IPS-20b (cell line): ENCODE data around the gene TUBA3D.
"Not testable (repeated sequence)": the region's sequence is repeated elsewhere in the genome, so short reads cannot be mapped to it uniquely, and the experiment has no call there.

Experiments
- H3K27ac ChIP-seq: one replicate; pipeline ENCODE4 v1.5.1; 2013; ENCODE audit warnings: low read length
- H3K27me3 ChIP-seq: 2 replicates; pipeline ENCODE4 v1.6.1; 2013; ENCODE audit warnings: mild to moderate bottlenecking, low read length, inconsistent platforms; ENCODE audit not compliant: insufficient read depth
- H3K36me3 ChIP-seq: 2 replicates; pipeline ENCODE4 v1.6.1; 2013; ENCODE audit warnings: low read depth, mild to moderate bottlenecking, inconsistent platforms, low read length, moderate library complexity; ENCODE audit not compliant: insufficient read depth
- H3K4me1 ChIP-seq: 2 replicates; pipeline ENCODE4 v1.6.1; 2013; ENCODE audit warnings: mild to moderate bottlenecking, control low read depth, inconsistent platforms, low read length, moderate library complexity; ENCODE audit not compliant: insufficient read depth
- H3K4me3 ChIP-seq: 2 replicates; pipeline ENCODE4 v1.5.1; 2013; ENCODE audit warnings: mild to moderate bottlenecking, low read length, inconsistent platforms
- H3K9ac ChIP-seq: 2 replicates; pipeline ENCODE4 v1.6.1; 2013; ENCODE audit warnings: low read depth, mild to moderate bottlenecking, inconsistent platforms, low read length, moderate library complexity
- H3K9me3 ChIP-seq: 2 replicates; pipeline ENCODE4 v1.6.1; 2013; ENCODE audit warnings: mild to moderate bottlenecking, low read depth, low read length, inconsistent platforms; ENCODE audit not compliant: insufficient read depth

The TUBA3D gene

DNA sequence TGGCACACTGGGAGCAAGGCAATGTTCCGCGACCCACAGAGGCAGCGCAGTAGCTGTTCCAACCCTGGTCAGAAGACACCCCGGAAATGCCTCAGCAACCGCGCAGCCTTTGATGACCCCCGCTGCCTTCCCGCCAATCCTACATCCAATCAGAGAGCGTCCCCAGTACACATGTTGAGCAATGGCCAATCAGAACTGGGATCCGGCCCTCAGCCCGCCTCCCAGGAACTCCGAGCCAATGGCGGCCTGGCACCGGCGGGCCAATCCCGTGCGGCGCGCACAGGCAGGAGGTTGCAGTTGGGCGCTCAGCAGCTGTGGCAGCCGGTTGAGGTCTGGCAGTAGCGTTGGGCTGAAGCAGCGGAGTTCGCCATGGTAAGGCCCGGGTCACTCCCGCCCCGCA lies at the start of gene TUBA3D:
TSS of gene TUBA3D (plus strand) at position 289 of the 400 bp plus-strand sequence. CDS start at position 370, 81 bp downstream.
- H3K9ac ChIP-seq = no peak within 1 kb of the TSS
- no peaks in the 10 kb centered on the region for H3K4me1 ChIP-seq
- H3K9me3 ChIP-seq = no peaks in the 10 kb centered on the region
- H3K27me3 ChIP-seq = no peaks in the 10 kb centered on the region
- H3K4me3 ChIP-seq = no peak within 1 kb of the TSS
- H3K27ac ChIP-seq = no peak within 1 kb of the TSS
- no peaks in the 10 kb centered on the region for H3K36me3 ChIP-seq

DNA sequence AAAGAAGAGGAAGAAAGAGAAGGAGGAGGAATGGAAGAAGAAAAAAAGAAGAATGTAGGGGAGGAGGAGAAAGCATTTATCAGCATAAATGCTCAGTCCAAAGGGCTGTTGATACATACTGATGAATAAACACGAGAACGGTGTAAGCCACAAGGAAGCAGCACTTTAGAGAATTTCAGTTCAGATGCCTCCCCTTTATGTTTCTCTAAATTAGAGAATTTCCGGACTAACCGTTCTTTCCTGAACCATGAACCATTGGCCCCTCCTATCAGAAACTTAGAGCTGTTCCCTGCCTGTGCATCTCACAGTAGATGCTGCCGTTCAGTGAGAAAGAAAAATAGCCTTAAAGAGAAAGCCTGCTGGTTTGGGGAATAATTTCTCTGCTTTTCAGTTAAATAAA lies 49.2 kb upstream of the TUBA3D start:
- H3K9ac ChIP-seq = no peak overlapping the region
- no peak overlapping the region for H3K4me3 ChIP-seq
- peaks cover 40% of the 10 kb centered on the region for H3K27me3 ChIP-seq
- H3K27ac ChIP-seq = no peak overlapping the region
- H3K9me3 ChIP-seq = no peaks in the 10 kb centered on the region
- H3K4me1 ChIP-seq = peaks cover 10% of the 10 kb centered on the region
- H3K36me3 ChIP-seq = no peaks in the 10 kb centered on the region

DNA sequence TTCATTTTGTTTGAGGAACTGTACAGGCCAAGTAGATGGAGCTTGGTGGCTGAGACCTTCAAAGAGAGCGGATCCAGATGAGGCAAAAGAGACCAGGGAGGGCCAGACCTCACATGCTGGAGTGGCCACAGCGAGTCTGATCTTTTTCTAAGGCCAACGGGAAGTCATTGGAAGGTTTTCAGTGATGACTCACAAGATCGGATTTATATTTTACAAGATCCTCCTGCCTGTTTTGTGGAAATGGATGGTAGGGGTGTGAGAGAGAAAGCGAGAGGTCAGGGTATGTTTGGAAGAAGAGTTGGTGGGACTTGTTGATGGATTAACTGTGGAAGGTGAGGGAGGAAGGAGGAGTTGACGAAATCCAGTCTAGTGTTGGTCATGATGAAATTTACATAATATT lies 44.6 kb upstream of the TUBA3D start:
- H3K36me3 ChIP-seq = no peaks in the 10 kb centered on the region
- H3K4me3 ChIP-seq = no peak overlapping the region
- no peaks in the 10 kb centered on the region for H3K4me1 ChIP-seq
- peaks cover 11% of the 10 kb centered on the region for H3K27me3 ChIP-seq
- H3K27ac ChIP-seq = no peak overlapping the region
- H3K9ac ChIP-seq = no peak overlapping the region
- H3K9me3 ChIP-seq = no peaks in the 10 kb centered on the region

DNA sequence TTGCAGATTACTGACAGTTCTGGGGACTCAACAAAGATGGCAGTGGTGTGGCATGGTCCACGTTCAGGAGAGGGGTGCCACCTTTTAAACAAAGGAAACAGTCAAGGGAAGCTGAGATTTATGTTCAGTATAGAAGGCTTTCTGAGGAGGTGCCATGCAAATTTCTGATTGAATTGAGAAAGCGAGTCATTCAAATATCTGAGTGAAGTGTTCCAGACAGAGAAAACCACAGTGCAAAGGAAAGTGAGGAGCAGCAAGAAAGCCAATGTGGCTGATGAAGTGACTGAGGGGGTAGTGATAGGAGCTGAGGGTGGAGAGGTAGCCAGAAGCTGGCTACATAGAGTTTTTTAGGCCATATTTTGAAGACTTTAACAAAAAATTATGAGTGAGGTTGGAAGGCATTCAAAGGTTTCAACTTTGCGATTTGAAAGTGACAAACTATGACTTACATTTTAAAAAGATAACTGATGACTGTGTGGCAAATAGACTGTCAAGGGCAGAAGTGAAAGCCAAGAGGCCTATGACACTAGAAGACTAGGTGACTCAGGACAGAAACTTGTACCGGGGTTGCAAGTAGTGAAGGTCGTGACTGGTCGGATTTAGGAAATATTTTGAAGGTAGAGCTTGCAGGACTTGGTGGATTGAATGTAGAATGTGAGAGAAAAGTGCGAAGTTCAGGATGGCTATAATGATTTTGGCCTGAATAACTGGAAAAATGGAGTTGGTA lies 35.0 kb upstream of the TUBA3D start:
- not testable (repeated sequence) for H3K27ac ChIP-seq, H3K9me3 ChIP-seq, H3K4me3 ChIP-seq, H3K9ac ChIP-seq, H3K36me3 ChIP-seq, H3K4me1 ChIP-seq, H3K27me3 ChIP-seq

DNA sequence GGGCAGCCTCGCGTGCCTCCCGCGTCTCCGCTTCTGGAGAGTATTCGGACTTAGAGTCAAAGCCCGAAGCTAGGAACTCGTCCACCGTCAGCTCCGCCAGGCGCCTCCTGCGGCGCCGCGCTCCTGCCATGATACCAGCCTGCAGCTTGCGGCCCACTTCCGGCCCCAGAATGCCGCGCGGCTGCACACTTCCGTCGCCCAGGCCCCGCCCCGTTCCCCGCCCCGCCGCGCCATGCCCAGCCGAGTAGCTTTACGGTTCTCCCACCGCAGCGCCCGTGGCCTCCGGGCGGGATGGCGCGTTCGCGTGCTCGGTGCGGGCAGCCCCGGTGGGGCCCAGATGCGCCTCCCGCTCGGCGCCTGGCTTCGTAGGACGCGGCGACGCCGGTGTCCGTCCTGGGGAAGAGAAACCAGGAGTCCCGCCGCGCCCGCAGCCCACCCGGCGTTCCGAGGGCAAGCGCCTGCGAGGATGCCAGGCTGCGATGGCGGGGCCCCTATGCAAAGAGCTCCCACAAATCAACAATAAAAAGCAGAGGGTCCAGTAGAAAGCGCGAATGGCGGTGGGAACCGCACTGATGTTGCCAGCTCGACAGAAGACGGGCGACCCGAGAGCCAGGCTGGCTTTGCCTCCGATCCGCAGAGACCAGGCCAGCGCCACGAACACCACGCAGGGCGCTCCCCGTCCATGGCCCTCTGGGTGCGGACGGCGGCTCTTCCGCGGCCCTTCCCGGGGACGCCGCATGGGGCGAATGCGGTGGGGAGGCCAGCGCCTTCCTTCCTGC lies 31.0 kb upstream of the TUBA3D start:
- H3K9me3 ChIP-seq, H3K36me3 ChIP-seq, H3K9ac ChIP-seq, H3K4me1 ChIP-seq, H3K4me3 ChIP-seq, H3K27me3 ChIP-seq, H3K27ac ChIP-seq: not testable (repeated sequence)

DNA sequence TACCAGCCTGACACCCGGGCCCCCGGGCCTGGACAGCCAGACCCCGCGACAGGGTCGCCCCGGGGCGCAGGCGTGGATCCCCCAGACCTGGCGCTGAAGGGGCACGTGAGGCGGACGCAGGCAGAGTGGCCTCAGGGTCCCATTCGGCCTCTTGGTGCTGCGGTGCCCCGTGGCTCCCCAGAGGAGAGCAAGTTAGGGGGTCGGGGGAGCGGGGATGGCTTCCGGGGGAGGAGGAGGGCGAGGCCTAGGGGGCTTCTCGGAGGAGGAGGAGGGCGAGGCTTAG lies 30.5 kb upstream of the TUBA3D start:
- not testable (repeated sequence) for H3K9me3 ChIP-seq, H3K27ac ChIP-seq, H3K4me1 ChIP-seq, H3K9ac ChIP-seq, H3K36me3 ChIP-seq, H3K27me3 ChIP-seq, H3K4me3 ChIP-seq

DNA sequence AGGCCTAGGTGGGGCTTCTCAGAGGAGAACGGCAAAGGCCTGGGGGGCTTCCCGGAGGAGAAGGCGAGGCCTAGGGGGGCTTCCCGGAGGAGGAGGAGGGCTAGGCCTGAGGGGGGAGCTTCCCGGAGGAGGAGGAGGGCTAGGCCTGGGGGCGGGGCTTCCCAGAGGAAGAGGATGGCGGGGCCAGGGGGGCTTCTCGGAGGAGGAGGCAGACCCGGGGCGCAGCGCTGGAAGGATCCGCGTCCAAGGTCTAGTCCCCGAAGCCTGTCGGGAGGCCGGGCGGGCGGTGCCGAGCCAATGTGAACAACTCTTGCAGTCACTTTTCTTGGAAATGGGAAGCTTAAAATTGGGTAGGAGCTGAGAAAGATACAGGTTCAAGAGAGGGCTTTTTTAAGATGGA lies 30.0 kb upstream of the TUBA3D start:
- no peak overlapping the region for H3K9ac ChIP-seq
- H3K27me3 ChIP-seq = no peaks in the 10 kb centered on the region

DNA sequence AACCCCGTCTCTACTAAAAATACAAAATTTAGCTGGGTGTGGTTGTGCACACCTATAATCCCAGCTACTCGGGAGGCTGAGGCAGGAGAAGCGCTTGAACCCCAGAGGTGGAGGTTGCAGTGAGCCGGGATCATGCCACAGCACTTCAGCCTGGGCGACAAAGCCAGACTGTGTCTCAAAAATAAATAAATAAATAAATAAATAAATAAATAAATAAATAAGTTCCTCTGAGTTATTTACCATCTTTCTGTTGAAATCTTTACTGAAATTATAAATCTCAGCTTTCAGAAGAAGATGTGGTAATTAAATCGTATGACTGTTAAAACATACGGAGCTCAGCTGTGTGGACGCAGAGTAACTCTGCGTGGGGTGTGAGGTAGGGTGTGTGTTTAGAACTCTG lies 27.9 kb upstream of the TUBA3D start:
- not testable (repeated sequence) for H3K4me3 ChIP-seq, H3K27me3 ChIP-seq, H3K36me3 ChIP-seq, H3K9ac ChIP-seq, H3K9me3 ChIP-seq, H3K4me1 ChIP-seq, H3K27ac ChIP-seq

More for the DNA sequence above, 30.0 kb upstream of the TUBA3D start:
- H3K9me3 ChIP-seq = no peaks in the 10 kb centered on the region
- H3K4me1 ChIP-seq = no peaks in the 10 kb centered on the region
- no peak overlapping the region for H3K27ac ChIP-seq
- no peaks in the 10 kb centered on the region for H3K36me3 ChIP-seq
- no peak overlapping the region for H3K4me3 ChIP-seq

DNA sequence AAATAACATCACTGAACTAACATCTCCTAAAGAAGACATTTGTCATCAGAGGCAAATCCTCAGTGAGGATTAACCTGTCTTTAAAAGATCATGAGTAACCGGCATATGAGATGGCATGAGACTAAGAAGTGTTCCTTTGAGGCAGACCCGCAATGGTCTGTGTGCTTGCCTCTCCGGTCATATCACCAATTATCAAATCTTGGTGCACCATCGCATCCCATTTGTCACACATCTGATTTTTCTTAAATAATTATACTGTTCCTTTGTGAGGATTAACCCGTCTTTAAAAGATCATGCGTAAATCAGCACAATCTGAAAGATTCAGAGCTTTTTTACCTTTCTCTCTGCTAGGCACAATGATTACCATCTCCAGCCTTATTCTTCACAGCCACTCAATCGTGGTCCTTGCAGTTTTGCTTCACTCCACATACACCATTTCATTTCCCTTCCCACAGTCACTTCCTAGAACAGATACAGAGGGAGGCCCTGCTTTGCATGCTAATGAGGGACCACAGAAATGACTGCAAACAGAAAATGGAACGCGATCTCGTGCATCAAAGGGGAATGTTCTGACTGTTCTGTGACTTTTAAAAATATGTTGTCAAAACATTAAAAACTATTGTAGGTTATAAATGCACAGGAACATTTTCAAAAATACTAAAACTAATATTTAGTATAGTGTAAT lies 24.5 kb upstream of the TUBA3D start:
- not testable (repeated sequence) for H3K27me3 ChIP-seq, H3K4me1 ChIP-seq, H3K36me3 ChIP-seq, H3K4me3 ChIP-seq, H3K27ac ChIP-seq, H3K9me3 ChIP-seq, H3K9ac ChIP-seq

DNA sequence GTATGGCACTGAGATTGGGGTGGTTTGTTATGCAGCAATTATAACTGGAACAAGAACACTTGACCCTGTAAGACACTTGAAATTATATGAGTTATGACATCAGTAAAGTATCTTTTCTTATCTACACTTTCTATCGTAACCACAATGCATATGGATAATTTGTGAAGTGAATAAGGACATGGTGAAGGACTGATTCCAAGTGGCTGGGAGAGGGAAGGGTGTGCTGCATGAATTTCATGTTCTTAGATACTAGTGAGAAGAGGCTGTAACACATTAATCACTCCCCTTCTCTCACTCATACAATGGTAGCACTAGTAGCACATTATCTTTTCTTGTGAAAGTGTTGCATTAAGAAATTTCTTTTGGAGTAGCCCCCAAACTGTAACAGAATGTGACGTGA lies 21.0 kb upstream of the TUBA3D start:
- H3K36me3 ChIP-seq, H3K9ac ChIP-seq, H3K4me3 ChIP-seq, H3K27ac ChIP-seq, H3K4me1 ChIP-seq, H3K27me3 ChIP-seq, H3K9me3 ChIP-seq: not testable (repeated sequence)

DNA sequence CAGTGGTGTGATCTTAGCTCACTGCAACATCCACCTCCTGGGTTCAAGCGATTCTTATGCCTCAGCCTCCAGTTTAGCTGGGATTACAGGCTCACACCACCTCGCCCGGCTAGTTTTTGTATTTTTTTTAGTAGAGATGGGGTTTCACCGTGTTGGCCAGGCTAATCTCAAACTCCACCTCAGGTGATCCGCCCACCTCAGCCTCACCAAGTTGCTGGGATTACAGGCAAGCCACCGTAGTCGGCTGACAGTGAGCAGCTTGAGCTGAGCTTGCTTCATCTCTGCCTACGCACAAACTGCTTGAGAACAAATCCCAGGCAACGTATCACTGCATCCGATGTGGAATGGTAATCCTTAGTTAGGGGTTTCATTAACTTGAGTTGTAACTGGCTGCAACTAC lies 8.2 kb upstream of the TUBA3D start:
- not testable (repeated sequence) for H3K27ac ChIP-seq, H3K27me3 ChIP-seq, H3K36me3 ChIP-seq, H3K9ac ChIP-seq, H3K9me3 ChIP-seq, H3K4me3 ChIP-seq, H3K4me1 ChIP-seq

DNA sequence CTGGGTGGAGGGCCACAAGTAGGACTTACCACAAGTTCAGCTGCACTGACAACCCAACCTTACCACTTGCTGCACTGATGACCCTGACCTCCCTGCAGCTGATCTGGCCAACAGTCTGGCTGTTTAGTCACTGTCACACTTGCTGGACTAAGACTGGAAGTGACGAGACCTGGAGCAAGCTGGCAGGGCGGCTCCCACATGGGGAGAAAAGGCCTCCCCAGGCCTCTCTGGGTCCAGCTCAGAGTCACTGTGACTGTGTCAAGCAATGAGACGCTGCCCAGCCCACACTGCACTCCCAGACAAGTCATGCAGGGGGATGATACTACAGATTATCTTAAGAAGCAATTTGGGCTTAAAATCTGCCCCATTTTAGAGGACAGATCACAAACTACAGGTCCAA lies 5.0 kb upstream of the TUBA3D start:
- not testable (repeated sequence) for H3K27ac ChIP-seq, H3K4me1 ChIP-seq, H3K4me3 ChIP-seq, H3K9ac ChIP-seq, H3K9me3 ChIP-seq, H3K36me3 ChIP-seq, H3K27me3 ChIP-seq
